H1 (cell line): ENCODE results near the gene TRAPPC12. TPM values are rescaled to one million over a fixed set of nuclear protein-coding genes. Genes with fewer than 3 reads are reported as not detected.

ENCODE experiments used
- CTCF ChIA-PET: fragments of 300-600 bp; sonication (Branson Sonifier 250); formaldehyde crosslinking; loops from one replicate; lab custom pipeline; 2021; ENCODE audit not compliant: partially characterized antibody; lab: Charles Lee
- POLR2A ChIA-PET: fragments of 300-600 bp; sonication (Branson Sonifier 250); formaldehyde crosslinking; loops from one replicate; lab custom pipeline; 2021; ENCODE audit warnings: inconsistent platforms; ENCODE audit not compliant: partially characterized antibody; lab: Charles Lee
- DNase-seq, 2 experiments: peaks; one replicate each; pipeline versions ENCODE4 v3.0.0 to v3.0.0-alpha.2; 2010 to 2022; ENCODE audit warnings: low spot score in 2 of 2, low read depth in 1 of 2, mixed read lengths in 1 of 2
- FAIRE-seq: peaks from 2 replicates; lab custom pipeline; 2011; peaks lifted over from hg19 to GRCh38; lab: Jason Lieb, UNC
- H2AFZ ChIP-seq: 2 replicates; pipeline ENCODE4 v1.8.1; 2012; ENCODE audit warnings: low read length, inconsistent platforms
- H2AK5ac ChIP-seq: 2 replicates; pipeline ENCODE4 v1.6.1; 2013; ENCODE audit warnings: low read depth, low read length
- H2BK120ac ChIP-seq: replicated peaks from 2 replicates; pipeline ENCODE3; 2013; ENCODE audit warnings: low read depth, low read length, inconsistent platforms
- H2BK12ac ChIP-seq: 2 replicates; pipeline ENCODE4 v1.6.1; 2013; ENCODE audit warnings: low read depth, low read length
- H2BK15ac ChIP-seq: 2 replicates; pipeline ENCODE4 v1.6.1; 2013; ENCODE audit warnings: low read length
- H2BK20ac ChIP-seq: 2 replicates; pipeline ENCODE4 v1.6.1; 2013; ENCODE audit warnings: low read length
- H2BK5ac ChIP-seq: 2 replicates; pipeline ENCODE4 v1.6.1; 2013; ENCODE audit warnings: low read depth, low read length
- H3K14ac ChIP-seq: 2 replicates; pipeline ENCODE4 v1.6.1; 2013; ENCODE audit warnings: inconsistent platforms; ENCODE audit not compliant: insufficient read length
- H3K18ac ChIP-seq: 2 replicates; pipeline ENCODE4 v1.6.1; 2013; ENCODE audit warnings: low read length; ENCODE audit errors: extremely low read depth
- H3K23ac ChIP-seq: 2 replicates; pipeline ENCODE4 v1.6.1; 2013; ENCODE audit warnings: inconsistent platforms; ENCODE audit not compliant: insufficient read length
- H3K23me2 ChIP-seq: 2 replicates; pipeline ENCODE4 v1.6.1; 2013; ENCODE audit warnings: low read depth, low read length
- H3K27ac ChIP-seq: 2 replicates; pipeline ENCODE4 v1.6.1; 2011; ENCODE audit warnings: low read depth, low read length, inconsistent platforms
- H3K27me3 ChIP-seq, 4 experiments: replicated peaks in 1 of 4; 1 replicate in 1 of 4; 2 replicates in 3 of 4; pipeline versions ENCODE4 v1.6.1 to v1.8.1; 2011 to 2013; ENCODE audit warnings: low read length in 3 of 4, mild to moderate bottlenecking in 3 of 4, inconsistent platforms in 2 of 4, mixed read lengths in 2 of 4, moderate library complexity in 1 of 4; ENCODE audit not compliant: control insufficient read depth in 3 of 4, insufficient read depth in 3 of 4; ENCODE audit errors: extremely low read depth in 1 of 4
- H3K36me3 ChIP-seq, 4 experiments: 2 replicates each; pipeline versions ENCODE4 v1.6.1 to v1.8.1; 2011 to 2013; ENCODE audit warnings: mild to moderate bottlenecking in 4 of 4, low read length in 3 of 4, moderate library complexity in 2 of 4, control low read depth in 1 of 4, inconsistent platforms in 1 of 4; ENCODE audit not compliant: insufficient read depth in 4 of 4, control insufficient read depth in 2 of 4
- H3K4ac ChIP-seq: replicated peaks from 2 replicates; pipeline ENCODE3; 2013; ENCODE audit warnings: low read length, low read depth, mixed read lengths, inconsistent platforms; ENCODE audit not compliant: insufficient read length
- H3K4me1 ChIP-seq, 4 experiments: replicated peaks in 1 of 4; 1 replicate in 1 of 4; 2 replicates in 3 of 4; pipeline versions ENCODE4 v1.6.1 to v1.8.1; 2011 to 2013; ENCODE audit warnings: low read length in 3 of 4, inconsistent platforms in 2 of 4, mixed read lengths in 1 of 4; ENCODE audit not compliant: insufficient read depth in 4 of 4, control insufficient read depth in 3 of 4
- H3K4me2 ChIP-seq, 2 experiments: 2 replicates each; pipeline versions ENCODE4 v1.6.1 to v1.8.1; 2011 to 2013; ENCODE audit warnings: low read depth in 2 of 2, low read length in 2 of 2, control low read depth in 1 of 2, inconsistent platforms in 1 of 2, mild to moderate bottlenecking in 1 of 2; ENCODE audit not compliant: insufficient read depth in 1 of 2
- H3K4me3 ChIP-seq, 4 experiments: fragments of 200-600, 300-600 bp in 1 of 4; sonication (generic), shearing (Covaris generic), sonication (Bioruptor Twin) in 1 of 4; 2 replicates each; pipeline versions ENCODE4 v1.5.1 to v1.8.1; 2011 to 2016; ENCODE audit warnings: low read length in 4 of 4, low read depth in 3 of 4, control low read depth in 2 of 4, inconsistent platforms in 2 of 4, mild to moderate bottlenecking in 2 of 4, mixed read lengths in 1 of 4, moderate library complexity in 1 of 4; ENCODE audit not compliant: insufficient read depth in 2 of 4; ENCODE audit errors: extremely low read depth in 1 of 4
- H3K56ac ChIP-seq: replicated peaks from 2 replicates; pipeline ENCODE3; 2013; ENCODE audit warnings: low read depth, mild to moderate bottlenecking, mixed read lengths, low read length, inconsistent platforms; ENCODE audit not compliant: insufficient read length
- H3K79me1 ChIP-seq: 2 replicates; pipeline ENCODE4 v1.6.1; 2013; ENCODE audit warnings: low read depth, low read length, control low read depth
- H3K79me2 ChIP-seq, 2 experiments: 2 replicates each; pipeline versions ENCODE4 v1.6.1 to v1.8.1; 2012 to 2013; ENCODE audit warnings: low read length in 2 of 2, mild to moderate bottlenecking in 2 of 2, inconsistent platforms in 1 of 2; ENCODE audit not compliant: insufficient read depth in 2 of 2, control insufficient read depth in 1 of 2
- H3K9ac ChIP-seq, 4 experiments: replicated peaks in 1 of 4; 1 replicate in 1 of 4; 2 replicates in 3 of 4; pipeline versions ENCODE4 v1.6.1 to v1.8.1; 2011 to 2013; ENCODE audit warnings: low read depth in 3 of 4, low read length in 3 of 4, control low read depth in 2 of 4, mild to moderate bottlenecking in 2 of 4, moderate library complexity in 2 of 4, inconsistent platforms in 1 of 4; ENCODE audit errors: extremely low read depth in 1 of 4
- H3K9me3 ChIP-seq, 2 experiments: 2 replicates each; pipeline versions ENCODE4 v1.6.1 to v1.8.1; 2012 to 2013; ENCODE audit warnings: mild to moderate bottlenecking in 2 of 2, moderate library complexity in 2 of 2, control low read depth in 1 of 2, inconsistent platforms in 1 of 2, low read depth in 1 of 2, low read length in 1 of 2, mixed read lengths in 1 of 2; ENCODE audit not compliant: insufficient read depth in 2 of 2
- H4K20me1 ChIP-seq, 2 experiments: replicated peaks in 1 of 2; 2 replicates each; pipeline versions ENCODE3 to v1.8.1; 2011 to 2013; ENCODE audit warnings: inconsistent platforms in 2 of 2, low read length in 2 of 2, mild to moderate bottlenecking in 1 of 2; ENCODE audit not compliant: insufficient read depth in 2 of 2, control insufficient read depth in 1 of 2
- H4K5ac ChIP-seq: 2 replicates; pipeline ENCODE4 v1.6.1; 2013; ENCODE audit warnings: low read length, low read depth, mixed read lengths, inconsistent platforms; ENCODE audit not compliant: insufficient read length
- H4K8ac ChIP-seq: 2 replicates; pipeline ENCODE4 v1.8.0; 2013; ENCODE audit warnings: mild to moderate bottlenecking, moderate library complexity, low read length, inconsistent platforms; ENCODE audit not compliant: insufficient read depth; ENCODE audit errors: extremely low read depth
- H4K91ac ChIP-seq: replicated peaks from 2 replicates; pipeline ENCODE3; 2013; ENCODE audit warnings: low read length, mixed read lengths, inconsistent platforms; ENCODE audit not compliant: insufficient read length
- BACH1 ChIP-seq: IDR thresholded peaks from 2 replicates; pipeline ENCODE4 v1.6.1; 2012; ENCODE audit warnings: low read length, improper control_type of control experiment
- CTBP2 ChIP-seq: IDR thresholded peaks from 2 replicates; pipeline ENCODE4 v1.7.0; 2011; ENCODE audit warnings: borderline replicate concordance, mild to moderate bottlenecking, moderate library complexity, mixed read lengths, low read length; ENCODE audit not compliant: insufficient read depth, insufficient read length
- KDM1A ChIP-seq: fragments of 200-600, 300-600 bp; sonication (generic); IDR thresholded peaks from 2 replicates; pipeline ENCODE4 v1.7.1; 2016; ENCODE audit warnings: mild to moderate bottlenecking, low read length, borderline replicate concordance
- RAD21 ChIP-seq, 2 experiments: IDR thresholded peaks in 1 of 2; conservative IDR thresholded peaks in 1 of 2; 2 replicates each; pipeline ENCODE4 v1.6.1; 2011; ENCODE audit warnings: low read depth in 2 of 2, low read length in 2 of 2, improper control_type of control experiment in 1 of 2, inconsistent platforms in 1 of 2, mild to moderate bottlenecking in 1 of 2, moderate library complexity in 1 of 2
- SIRT6 ChIP-seq: IDR thresholded peaks from one replicate; pipeline ENCODE4 v1.7.1; 2012; ENCODE audit warnings: low read length, inconsistent platforms
- TBP ChIP-seq: IDR thresholded peaks from 2 replicates; pipeline ENCODE4 v1.6.1; 2011; ENCODE audit warnings: low read depth, low read length, improper control_type of control experiment
- WGBS, 2 experiments: shearing (Covaris generic) in 1 of 2; methylation state at CpG; one replicate each; pipeline versions ENCODE4 v1.1.6 to v1.1.7; 2013 to 2015; ENCODE audit warnings: low lambda C conversion rate in 2 of 2, mixed read lengths in 2 of 2, inconsistent platforms in 1 of 2, low coverage in 1 of 2, missing lambda C conversion rate in 1 of 2; ENCODE audit not compliant: insufficient replicate concordance in 2 of 2, insufficient coverage in 1 of 2, insufficient read length in 1 of 2; ENCODE audit errors: extremely low coverage in 1 of 2, missing lambda C conversion rate in 1 of 2; 5-methylcytosine and 5-hydroxymethylcytosine counted together
- polyA plus RNA-seq, 7 experiments: library from polyadenylated mRNA; depleted of rRNA in 3 of 7; stranded (reverse) in 5 of 7; unstranded in 2 of 7; fragments of >200 nt in 5 of 7; fragments of 200-250 nt in 2 of 7; gene quantifications; 1 replicate in 5 of 7; 2 replicates in 1 of 7; 4 replicates in 1 of 7; pipeline versions ENCODE4 v1.2.1 to v1.2.3, GENCODE V29; 2011 to 2013; ENCODE audit warnings: missing spikeins in 2 of 7, mixed read lengths in 2 of 7
- total RNA-seq: library from RNA; stranded (reverse); fragmentation: NEBNext Ultra II Directional; extraction: Animal tissue kit (Norgen Biotek cat#: 25700); gene quantifications from 2 replicates; pipeline ENCODE4 v1.2.1, GENCODE V29; 2021
- TF ChIP-seq, protein P1 (sequence below): IDR thresholded peaks from 2 replicates; pipeline ENCODE4 v1.6.1; 2011; ENCODE audit warnings: low read length, improper control_type of control experiment

The TRAPPC12 gene
- total and polyA plus RNA-seq, 2 of the 8 experiments (the other 6 are each of a cell fraction or from before 2014, with no cell fraction given), result 35.0 to 67.3 TPM

GRCh38 chr2:3487028-3487425 lies 107.5 kb downstream of the TRAPPC12 start:
- Histone ChIP-seq H2AFZ (no peak overlapping the region), H4K91ac (no peak overlapping the region), H3K23ac (no peak overlapping the region), H3K18ac (no peak overlapping the region), H4K8ac (no peak overlapping the region), H3K56ac (no peak overlapping the region), H2BK120ac (no peak overlapping the region), H3K9ac (no peak overlapping the region), H3K4ac (no peak overlapping the region), H2BK5ac (no peak overlapping the region), H3K9me3 (peaks cover 0 to 17% of the 10 kb centered on the region in 2 experiments; a peak in 1 of 4 replicates), H2BK15ac (no peak overlapping the region), H3K4me2 (no peak overlapping the region), H2BK12ac (no peak overlapping the region), H3K4me3 (no peak overlapping the region), H3K79me1 (no peaks in the 10 kb centered on the region), H3K14ac (no peak overlapping the region), H3K4me1 (peaks cover 0 to 5% (median 0%) of the 10 kb centered on the region in 4 experiments; a peak in 1 of 7 replicates)
- DNase-seq, result no peak
- CTCF ChIA-PET, result interaction anchor here (0.6 to 2.1 kb wide), 2 partner anchors 11 to 25 kb away, joined by 3 to 4 read pairs; no protein-coding TSS in a partner anchor
- TF ChIP-seq BACH1 (no peak), RAD21 (IDR thresholded peaks at IDR 0.05 in 1 of 2, conservative IDR thresholded peaks at IDR 0.05 in 1 of 2; ENCODE audit: low read depth in 2 of 2, low read length in 2 of 2) (no peak), KDM1A (no peak), CTBP2 (no peak), SIRT6 (no peak), TBP (no peak)
- TF ChIP-seq, protein P1, sequence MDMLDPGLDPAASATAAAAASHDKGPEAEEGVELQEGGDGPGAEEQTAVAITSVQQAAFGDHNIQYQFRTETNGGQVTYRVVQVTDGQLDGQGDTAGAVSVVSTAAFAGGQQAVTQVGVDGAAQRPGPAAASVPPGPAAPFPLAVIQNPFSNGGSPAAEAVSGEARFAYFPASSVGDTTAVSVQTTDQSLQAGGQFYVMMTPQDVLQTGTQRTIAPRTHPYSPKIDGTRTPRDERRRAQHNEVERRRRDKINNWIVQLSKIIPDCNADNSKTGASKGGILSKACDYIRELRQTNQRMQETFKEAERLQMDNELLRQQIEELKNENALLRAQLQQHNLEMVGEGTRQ, result no peak
- TF ChIP-seq, all 59 proteins: peak for 0
- no peaks in the 10 kb centered on the region for H3K79me2 ChIP-seq
- WGBS, 2 experiments, result 88% methylated on average over 9 of the region's 9 CpGs; no CpG with 5 or more reads in 1 of the 2 experiments
- no peaks in the 10 kb centered on the region for H4K20me1 ChIP-seq
- POLR2A ChIA-PET, result interaction anchor here (0.6 kb wide), 1 partner anchor 10 kb away, joined by 3 read pairs; no protein-coding TSS in a partner anchor
- H3K27me3 ChIP-seq, result no peaks in the 10 kb centered on the region
- no peak for FAIRE-seq
- H3K27ac ChIP-seq, result no peak overlapping the region
- H2AK5ac ChIP-seq, result no peak overlapping the region
- no peaks in the 10 kb centered on the region for H3K23me2 ChIP-seq
- no peak overlapping the region for H2BK20ac ChIP-seq
- no peak overlapping the region for H4K5ac ChIP-seq
- H3K36me3 ChIP-seq, result no peaks in the 10 kb centered on the region
